ENCODE measurements around the gene KRT26.

- TF ChIP-seq CTCF (IDR thresholded peaks at IDR 0.05 in 4 of 5, conservative IDR thresholded peaks at IDR 0.05 in 1 of 5) (no peak), POLR2A (IDR thresholded peaks at IDR 0.05) (no peak)
Measured at GRCh38 chr17:40772101-40772500, at the start of gene KRT26.
